A549 treated with GW870086 at 1 μM for 4 hours (cell line): Measurements from ENCODE around the gene NTRK1. TPM values are rescaled to one million over a fixed set of nuclear protein-coding genes. Genes with fewer than 3 reads are reported as not detected.

Experiments used
- total RNA-seq: library from RNA; stranded (reverse); fragments of 200-300 nt; extraction: Qiagen RNA extraction; gene quantifications from 5 replicates; pipeline ENCODE4 v1.2.3, GENCODE V29; 2022; ENCODE audit warnings: low read depth

The NTRK1 gene
- 0.03 to 0.18 TPM (median 0.16 TPM) in 4 of 5 replicates, not detected in the other for total RNA-seq

DNA sequence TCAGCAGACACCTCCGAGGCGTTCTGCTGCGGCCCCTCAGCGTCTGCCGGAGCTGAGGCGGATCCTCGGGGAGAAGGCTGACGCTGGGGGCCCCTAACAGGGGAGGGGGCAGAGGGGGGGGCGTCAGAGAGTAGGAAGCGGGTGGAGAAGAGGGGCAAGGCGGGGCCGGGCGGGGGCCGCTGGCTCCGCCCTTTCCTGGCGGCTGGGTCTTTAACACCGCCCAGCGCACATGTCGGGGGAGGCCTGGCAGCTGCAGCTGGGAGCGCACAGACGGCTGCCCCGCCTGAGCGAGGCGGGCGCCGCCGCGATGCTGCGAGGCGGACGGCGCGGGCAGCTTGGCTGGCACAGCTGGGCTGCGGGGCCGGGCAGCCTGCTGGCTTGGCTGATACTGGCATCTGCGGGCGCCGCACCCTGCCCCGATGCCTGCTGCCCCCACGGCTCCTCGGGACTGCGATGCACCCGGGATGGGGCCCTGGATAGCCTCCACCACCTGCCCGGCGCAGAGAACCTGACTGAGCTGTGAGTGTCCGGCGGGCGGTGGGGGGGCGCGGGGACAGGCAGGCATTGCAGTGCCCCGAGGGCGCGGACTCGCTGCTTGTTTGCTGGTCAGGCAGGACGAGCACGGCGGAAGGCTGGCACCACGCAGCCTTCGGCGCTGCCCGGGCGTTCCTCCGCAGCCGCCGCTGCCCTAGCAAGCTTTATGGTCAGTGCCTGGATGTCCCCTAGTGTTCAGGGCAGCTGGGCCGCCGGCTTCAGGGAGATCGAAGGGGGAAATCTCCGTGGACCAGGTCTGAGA, at the start of gene NTRK1:
Gene NTRK1, plus strand, starts transcription at position 238 of the 796 bp plus-strand sequence. Its CDS starts 70 bp downstream, at position 308.

DNA sequence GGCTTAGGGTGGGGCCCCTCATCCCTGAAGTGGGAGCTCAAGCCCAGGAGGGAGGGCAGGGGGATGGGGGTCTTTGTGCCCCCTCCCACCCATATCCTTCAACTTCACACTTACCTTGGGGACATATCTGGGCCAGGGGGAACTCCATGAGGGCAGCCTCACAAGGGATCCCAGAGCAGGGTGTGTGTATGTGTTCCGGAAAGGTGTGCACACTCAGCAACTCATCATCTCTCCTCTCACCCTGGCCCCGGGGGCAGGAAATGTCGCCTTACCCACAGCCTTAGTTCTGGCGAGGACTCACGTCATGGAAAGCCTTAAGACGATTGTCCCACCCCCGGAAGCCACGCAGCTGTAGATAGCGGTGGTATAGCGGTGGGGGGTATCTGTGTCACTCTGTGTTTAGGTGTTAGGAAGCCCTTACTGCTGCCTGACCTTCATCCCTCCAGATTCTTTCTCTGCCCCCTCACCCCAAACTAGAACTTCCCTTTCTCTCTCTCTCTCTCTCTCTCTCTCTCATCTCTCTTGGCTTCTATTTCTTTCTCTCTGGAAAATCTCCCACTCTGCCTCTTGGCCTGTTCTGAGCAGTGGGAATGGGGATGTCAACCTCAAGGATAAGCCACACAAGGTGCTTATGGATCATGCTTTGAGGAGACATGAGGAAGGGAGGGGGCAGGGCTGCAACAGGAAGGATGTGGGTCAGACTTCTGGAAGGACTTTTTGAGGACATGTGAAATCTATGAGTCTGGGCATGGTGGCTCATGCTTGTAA, 43.9 kb upstream of the NTRK1 start, which contains the start of gene SH2D2A:
Gene SH2D2A, minus strand, starts transcription at position 288 of the 768 bp plus-strand sequence. Its CDS starts 140 bp downstream, at position 148.

DNA sequence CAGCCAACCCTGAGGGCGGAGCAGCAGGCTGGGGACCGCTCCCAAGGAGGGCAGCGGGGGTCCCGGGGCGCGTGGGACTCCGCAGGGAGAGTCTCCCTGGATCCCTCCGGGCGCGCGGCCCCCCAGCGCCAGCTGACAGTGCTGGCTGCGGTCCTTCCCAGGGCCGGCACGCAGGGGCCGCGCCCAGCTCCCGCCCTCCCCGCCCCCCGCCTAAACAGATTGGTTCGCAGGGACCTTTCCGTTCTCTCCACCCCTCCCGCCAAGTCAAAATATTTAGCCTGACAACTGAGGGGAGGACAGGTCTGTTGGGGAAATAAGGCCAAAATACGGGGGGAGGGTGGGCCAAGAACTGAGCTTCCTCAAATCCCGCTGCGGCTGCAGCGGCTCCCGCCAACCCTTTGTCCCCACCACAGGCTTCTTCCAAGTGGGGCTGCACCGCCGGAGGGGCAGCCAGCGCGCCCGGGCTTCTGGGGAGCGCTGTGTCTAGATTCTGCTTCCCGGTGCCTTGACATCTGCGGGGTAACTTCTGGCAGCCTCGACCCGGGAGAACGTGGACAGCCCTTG, 1.6 kb upstream of the NTRK1 start, which contains the start of gene INSRR:
Gene INSRR, minus strand, starts transcription at position 159 of the 564 bp plus-strand sequence. CDS start 496 bp downstream, outside the sequence.

GRCh38 chr1:156893048-156893953, 32.6 kb downstream of the NTRK1 start, which contains the start of gene PEAR1:
Gene PEAR1, plus strand, starts transcription at chr1:156893718. Its CDS starts 10,209 bp downstream, at chr1:156903927.

GRCh38 chr1:156920233-156921052, 59.8 kb downstream of the NTRK1 start, which contains the start of gene LRRC71:
Gene LRRC71, plus strand, starts transcription at chr1:156920632. Its CDS starts 172 bp downstream, at chr1:156920804.

Other genes with a start within 250 kb of the NTRK1 start
- 0.21 to 0.23 TPM in 2 of 5 replicates, not detected in the others for gene HAPLN2, start 241.4 kb upstream of the NTRK1 start, total RNA-seq
- 0.16 to 0.21 TPM in 2 of 5 replicates, not detected in the others for gene BCAN, start 218.7 kb upstream of the NTRK1 start, total RNA-seq
- 1.1 to 1.4 TPM (median 1.2 TPM) in 5 replicates for gene NES, start 183.5 kb upstream of the NTRK1 start, total RNA-seq
- 7.8 to 14.9 TPM (median 8.6 TPM) in 5 replicates for gene CRABP2, start 155.3 kb upstream of the NTRK1 start, total RNA-seq
- gene METTL25B, start 132.4 kb upstream of the NTRK1 start, total RNA-seq: 22.0 to 25.7 TPM (median 23.5 TPM) in 5 replicates
- gene ISG20L2, start 132.1 kb upstream of the NTRK1 start, total RNA-seq: 35.0 to 47.3 TPM (median 43.7 TPM) in 5 replicates
- gene MRPL24, start 119.8 kb upstream of the NTRK1 start, total RNA-seq: 175 to 202 TPM (median 193 TPM) in 5 replicates
- gene HDGF, start 109.2 kb upstream of the NTRK1 start, total RNA-seq: 408 to 438 TPM (median 425 TPM) in 5 replicates
- 66.3 to 83.8 TPM (median 72.0 TPM) in 5 replicates for gene PRCC, start 93.3 kb upstream of the NTRK1 start, total RNA-seq
- 2.6 to 3.9 TPM (median 3.2 TPM) in 5 replicates for gene SH2D2A, start 44.0 kb upstream of the NTRK1 start, total RNA-seq
- gene INSRR, start 1.7 kb upstream of the NTRK1 start, total RNA-seq: not detected in 5 replicates
- 5.7 to 7.5 TPM (median 6.1 TPM) in 5 replicates for gene PEAR1, start 32.9 kb downstream of the NTRK1 start, total RNA-seq
- 0.11 to 0.22 TPM (median 0.19 TPM) in 3 of 5 replicates, not detected in the others for gene LRRC71, start 59.8 kb downstream of the NTRK1 start, total RNA-seq
- 15.6 to 19.9 TPM (median 17.9 TPM) in 5 replicates for gene ARHGEF11, start 184.9 kb downstream of the NTRK1 start, total RNA-seq
- gene ETV3L, start 238.9 kb downstream of the NTRK1 start, total RNA-seq: not detected in 5 replicates